OCI-LY3 (cell line): ENCODE data around the gene NOD2.

Experiments used
- CTCF ChIP-seq: fragments of 200-600, 300-600 bp; sonication (generic); IDR thresholded peaks from 2 replicates; pipeline ENCODE4 v1.5.1; 2014; ENCODE audit warnings: antibody characterized with exemption, low read length, low read depth
- EZH2phosphoT487 ChIP-seq: fragments of 200-600 bp; shearing (Covaris generic); IDR thresholded peaks from 2 replicates; pipeline ENCODE4 v1.6.1; 2018; ENCODE audit warnings: antibody characterized with exemption, mixed run types, low read depth

GRCh38 chr16:50652836-50653425 lies 40.5 kb upstream of the NOD2 start:
- no peak for TF ChIP-seq CTCF
- TF ChIP-seq EZH2phosphoT487, result no peak
